GM23248 (cell line): ENCODE data around the gene LRRC1.

Experiments
- EZH2 ChIP-seq: fragments of 200-600 bp; sonication (generic); IDR thresholded peaks from 2 replicates; pipeline ENCODE4 v1.6.1; 2018; ENCODE audit warnings: antibody characterized with exemption, mild to moderate bottlenecking; ENCODE audit not compliant: insufficient read depth, poor library complexity, severe bottlenecking
- EZH2phosphoT487 ChIP-seq: fragments of 200-600 bp; sonication (generic); IDR thresholded peaks from 2 replicates; pipeline ENCODE4 v1.6.1; 2018; ENCODE audit warnings: antibody characterized with exemption, moderate library complexity, mild to moderate bottlenecking, low read depth; ENCODE audit not compliant: insufficient read depth

DNA sequence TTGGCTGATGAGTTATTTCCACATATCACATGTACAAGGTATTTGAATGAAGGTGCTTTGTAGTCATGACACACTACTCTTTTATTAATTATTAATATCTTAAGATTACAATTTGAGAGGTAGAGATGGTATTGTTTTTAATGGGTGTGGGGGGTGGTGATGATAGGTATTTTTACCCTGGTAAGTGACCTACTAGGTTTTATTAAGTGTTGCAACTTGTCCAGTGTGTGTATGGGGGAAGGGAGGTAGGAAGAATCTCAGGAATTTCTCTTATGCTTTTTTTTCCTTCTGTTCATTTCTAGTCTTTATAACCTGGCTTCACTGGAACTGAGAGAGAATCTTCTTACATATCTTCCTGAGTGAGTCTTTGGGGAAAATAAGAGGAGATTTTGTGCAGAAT lies 101.4 kb downstream of the LRRC1 start:
- TF ChIP-seq EZH2phosphoT487 = no peak
- TF ChIP-seq EZH2 = no peak
